SK-N-SH treated with all-trans-retinoic acid at 6 μM for 48 hours (cell line): ENCODE results near the gene SEPTIN1.

ENCODE experiments used
- ATAC-seq: fragments of 200-7000 bp; cut with Tn5 transposase; 3 replicates; pipeline ENCODE4 v1.9.1; 2020; ENCODE audit warnings: mild to moderate bottlenecking, moderate library complexity
- ARNTL ChIP-seq: fragments of 450-650 bp; formaldehyde crosslinking; IDR thresholded peaks from 2 replicates; pipeline ENCODE4 v1.5.0; 2020; ENCODE audit warnings: low read depth, mild to moderate bottlenecking, moderate library complexity, borderline replicate concordance
- CREB5 ChIP-seq: fragments of 250-450 bp; sonication (Bioruptor Pico); IDR thresholded peaks from 2 replicates; pipeline ENCODE4 v1.5.1; 2020; ENCODE audit warnings: low read depth, mild to moderate bottlenecking, moderate library complexity
- CSDC2 ChIP-seq: fragments of 250-450 bp; sonication (Bioruptor Pico); IDR thresholded peaks from 2 replicates; pipeline ENCODE4 v1.5.0; 2020; ENCODE audit warnings: mild to moderate bottlenecking, moderate library complexity
- CSRNP3 ChIP-seq: fragments of 250-450 bp; sonication (Bioruptor Pico); IDR thresholded peaks from 2 replicates; pipeline ENCODE4 v1.5.1; 2021; ENCODE audit warnings: mild to moderate bottlenecking, moderate library complexity
- ESRRG ChIP-seq: fragments of 250-450 bp; sonication (Bioruptor Pico); IDR thresholded peaks from 2 replicates; pipeline ENCODE4 v1.6.1; 2021; ENCODE audit warnings: mild to moderate bottlenecking
- GLIS3 ChIP-seq: fragments of 250-450 bp; sonication (Bioruptor Pico); IDR thresholded peaks from 2 replicates; pipeline ENCODE4 v1.5.0; 2020; ENCODE audit warnings: mild to moderate bottlenecking, moderate library complexity
- ISL1 ChIP-seq: fragments of 250-450 bp; sonication (Bioruptor Pico); IDR thresholded peaks from 2 replicates; pipeline ENCODE4 v2.1.2; 2022; ENCODE audit warnings: mild to moderate bottlenecking, moderate library complexity
- OSR1 ChIP-seq: fragments of 250-450 bp; sonication (Bioruptor Pico); IDR thresholded peaks from 2 replicates; pipeline ENCODE4 v1.8.0; 2022; ENCODE audit warnings: moderate library complexity, mild to moderate bottlenecking, inconsistent platforms
- PPARA ChIP-seq: fragments of 250-450 bp; sonication (Bioruptor Pico); IDR thresholded peaks from 2 replicates; pipeline ENCODE4 v1.5.0; 2020; ENCODE audit warnings: mild to moderate bottlenecking, borderline replicate concordance
- RARB ChIP-seq: fragments of 250-450 bp; sonication (Bioruptor Pico); IDR thresholded peaks from 2 replicates; pipeline ENCODE4 v1.8.0; 2021; ENCODE audit warnings: mild to moderate bottlenecking, moderate library complexity
- SNAI2 ChIP-seq: fragments of 250-450 bp; sonication (Bioruptor Pico); IDR thresholded peaks from 2 replicates; pipeline ENCODE4 v1.5.0; 2020; ENCODE audit warnings: mild to moderate bottlenecking, moderate library complexity
- TOX ChIP-seq: fragments of 250-450 bp; sonication (Bioruptor Pico); IDR thresholded peaks from 2 replicates; pipeline ENCODE4 v1.8.0; 2021; ENCODE audit warnings: mild to moderate bottlenecking, moderate library complexity, borderline replicate concordance
- ZC3H10 ChIP-seq: fragments of 250-450 bp; sonication (Bioruptor Pico); IDR thresholded peaks from 2 replicates; pipeline ENCODE4 v1.5.1; 2021; ENCODE audit warnings: mild to moderate bottlenecking, moderate library complexity
- ZFP3 ChIP-seq: fragments of 250-450 bp; sonication (Bioruptor Pico); IDR thresholded peaks from 2 replicates; pipeline ENCODE4 v1.5.0; 2020; ENCODE audit warnings: mild to moderate bottlenecking, moderate library complexity
- ZFP30 ChIP-seq: fragments of 450-650 bp; formaldehyde crosslinking; IDR thresholded peaks from 2 replicates; pipeline ENCODE4 v1.5.0; 2022; ENCODE audit warnings: mild to moderate bottlenecking, moderate library complexity
- ZNF565 ChIP-seq: fragments of 450-650 bp; formaldehyde crosslinking; conservative IDR thresholded peaks from 2 replicates; pipeline ENCODE4 v1.5.0; 2020; ENCODE audit warnings: low read depth, mild to moderate bottlenecking, moderate library complexity
- ZNF70 ChIP-seq: fragments of 450-650 bp; formaldehyde crosslinking; IDR thresholded peaks from 2 replicates; pipeline ENCODE4 v1.5.0; 2020; ENCODE audit warnings: mild to moderate bottlenecking, moderate library complexity
- ZNF8 ChIP-seq: fragments of 450-650 bp; formaldehyde crosslinking; IDR thresholded peaks from 2 replicates; pipeline ENCODE4 v1.5.0; 2020; ENCODE audit warnings: mild to moderate bottlenecking, moderate library complexity
- TF ChIP-seq, protein P1 (sequence below): fragments of 250-450 bp; sonication (Bioruptor Pico); IDR thresholded peaks from 2 replicates; pipeline ENCODE4 v1.8.0; 2020; ENCODE audit warnings: mild to moderate bottlenecking, moderate library complexity, borderline replicate concordance
- TF ChIP-seq, protein P2 (sequence below): fragments of 250-450 bp; sonication (Bioruptor Pico); IDR thresholded peaks from 2 replicates; pipeline ENCODE4 v1.5.0; 2020; ENCODE audit warnings: mild to moderate bottlenecking, moderate library complexity

SEPTIN1 gene

DNA sequence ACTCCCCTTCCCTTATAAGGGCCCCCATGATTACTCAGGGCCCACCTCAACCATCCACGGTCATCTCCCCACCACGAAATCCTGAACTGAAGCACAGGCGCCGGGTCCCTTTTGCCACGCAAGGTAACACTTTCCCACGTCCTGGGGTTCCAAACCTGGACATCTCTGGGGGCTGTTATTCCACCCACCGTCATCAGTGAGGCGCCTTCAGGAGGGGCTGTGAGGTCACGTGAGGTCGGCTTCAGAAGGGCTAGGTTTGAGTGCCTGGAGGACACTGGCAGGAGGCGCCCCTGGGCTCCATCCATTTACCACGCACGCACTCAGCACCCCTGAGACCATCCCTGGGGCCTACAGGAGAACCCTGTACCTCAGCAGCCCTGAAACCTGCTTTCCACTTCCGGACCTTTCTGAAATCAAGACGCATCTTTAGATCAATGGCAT lies 31.3 kb downstream of the SEPTIN1 start:
- TF ChIP-seq ESRRG (no peak), ISL1 (CRISPR knock-in tag) (no peak), PPARA (no peak), OSR1 (no peak), TOX (CRISPR knock-in tag) (no peak), RARB (no peak), ZFP30 (CRISPR knock-in tag) (no peak), ZC3H10 (no peak)
- TF ChIP-seq, protein P1, sequence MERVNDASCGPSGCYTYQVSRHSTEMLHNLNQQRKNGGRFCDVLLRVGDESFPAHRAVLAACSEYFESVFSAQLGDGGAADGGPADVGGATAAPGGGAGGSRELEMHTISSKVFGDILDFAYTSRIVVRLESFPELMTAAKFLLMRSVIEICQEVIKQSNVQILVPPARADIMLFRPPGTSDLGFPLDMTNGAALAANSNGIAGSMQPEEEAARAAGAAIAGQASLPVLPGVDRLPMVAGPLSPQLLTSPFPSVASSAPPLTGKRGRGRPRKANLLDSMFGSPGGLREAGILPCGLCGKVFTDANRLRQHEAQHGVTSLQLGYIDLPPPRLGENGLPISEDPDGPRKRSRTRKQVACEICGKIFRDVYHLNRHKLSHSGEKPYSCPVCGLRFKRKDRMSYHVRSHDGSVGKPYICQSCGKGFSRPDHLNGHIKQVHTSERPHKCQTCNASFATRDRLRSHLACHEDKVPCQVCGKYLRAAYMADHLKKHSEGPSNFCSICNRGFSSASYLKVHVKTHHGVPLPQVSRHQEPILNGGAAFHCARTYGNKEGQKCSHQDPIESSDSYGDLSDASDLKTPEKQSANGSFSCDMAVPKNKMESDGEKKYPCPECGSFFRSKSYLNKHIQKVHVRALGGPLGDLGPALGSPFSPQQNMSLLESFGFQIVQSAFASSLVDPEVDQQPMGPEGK (CRISPR knock-in tag), result no peak
- TF ChIP-seq, protein P2, sequence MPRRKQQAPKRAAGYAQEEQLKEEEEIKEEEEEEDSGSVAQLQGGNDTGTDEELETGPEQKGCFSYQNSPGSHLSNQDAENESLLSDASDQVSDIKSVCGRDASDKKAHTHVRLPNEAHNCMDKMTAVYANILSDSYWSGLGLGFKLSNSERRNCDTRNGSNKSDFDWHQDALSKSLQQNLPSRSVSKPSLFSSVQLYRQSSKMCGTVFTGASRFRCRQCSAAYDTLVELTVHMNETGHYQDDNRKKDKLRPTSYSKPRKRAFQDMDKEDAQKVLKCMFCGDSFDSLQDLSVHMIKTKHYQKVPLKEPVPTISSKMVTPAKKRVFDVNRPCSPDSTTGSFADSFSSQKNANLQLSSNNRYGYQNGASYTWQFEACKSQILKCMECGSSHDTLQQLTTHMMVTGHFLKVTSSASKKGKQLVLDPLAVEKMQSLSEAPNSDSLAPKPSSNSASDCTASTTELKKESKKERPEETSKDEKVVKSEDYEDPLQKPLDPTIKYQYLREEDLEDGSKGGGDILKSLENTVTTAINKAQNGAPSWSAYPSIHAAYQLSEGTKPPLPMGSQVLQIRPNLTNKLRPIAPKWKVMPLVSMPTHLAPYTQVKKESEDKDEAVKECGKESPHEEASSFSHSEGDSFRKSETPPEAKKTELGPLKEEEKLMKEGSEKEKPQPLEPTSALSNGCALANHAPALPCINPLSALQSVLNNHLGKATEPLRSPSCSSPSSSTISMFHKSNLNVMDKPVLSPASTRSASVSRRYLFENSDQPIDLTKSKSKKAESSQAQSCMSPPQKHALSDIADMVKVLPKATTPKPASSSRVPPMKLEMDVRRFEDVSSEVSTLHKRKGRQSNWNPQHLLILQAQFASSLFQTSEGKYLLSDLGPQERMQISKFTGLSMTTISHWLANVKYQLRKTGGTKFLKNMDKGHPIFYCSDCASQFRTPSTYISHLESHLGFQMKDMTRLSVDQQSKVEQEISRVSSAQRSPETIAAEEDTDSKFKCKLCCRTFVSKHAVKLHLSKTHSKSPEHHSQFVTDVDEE (CRISPR knock-in tag), result no peak
- no peak for ATAC-seq

DNA sequence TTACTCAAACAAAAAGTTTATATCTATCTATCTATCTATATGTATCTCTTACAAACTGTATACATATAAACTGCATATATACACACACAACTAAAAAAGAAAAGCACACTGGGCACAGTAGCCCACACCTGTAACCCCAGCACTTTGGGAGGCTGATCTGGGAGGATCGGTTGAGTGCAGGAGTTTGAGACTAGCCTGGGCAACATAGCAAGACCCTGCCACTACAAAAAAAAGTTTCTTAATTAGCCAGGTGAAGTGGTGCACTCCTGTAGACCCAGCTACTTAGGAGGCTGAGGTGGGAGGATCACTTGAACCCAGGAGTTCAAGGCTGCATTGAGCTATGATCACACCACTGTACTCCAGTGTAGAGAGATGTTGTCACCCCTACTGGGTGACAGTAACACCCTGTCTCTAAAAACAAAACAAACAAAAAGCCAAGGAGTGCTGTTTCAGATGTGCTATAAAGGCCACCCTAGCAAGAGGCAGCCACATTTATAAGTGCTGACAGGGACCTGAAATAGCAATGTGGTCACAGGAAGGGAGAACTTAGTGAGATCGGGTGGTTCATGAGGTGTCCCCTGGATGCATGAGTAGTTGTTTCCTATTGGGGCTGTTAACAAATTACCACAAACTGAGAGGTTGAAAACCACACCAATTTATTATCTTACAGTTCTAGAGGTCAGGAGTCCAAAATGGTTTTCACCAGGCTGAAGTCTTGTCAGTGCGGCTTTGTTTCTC lies 32.1 kb downstream of the SEPTIN1 start:
- TF ChIP-seq, protein P2 (CRISPR knock-in tag), result no peak
- TF ChIP-seq CSRNP3 (CRISPR knock-in tag) (no peak), ZNF70 (no peak), ZFP3 (CRISPR knock-in tag) (no peak), ZNF565 (CRISPR knock-in tag) (no peak), SNAI2 (CRISPR knock-in tag) (no peak), ZNF8 (CRISPR knock-in tag) (no peak), ESRRG (no peak), CSDC2 (CRISPR knock-in tag) (no peak), ISL1 (CRISPR knock-in tag) (no peak)
- TF ChIP-seq, protein P1 (CRISPR knock-in tag), result no peak
- ATAC-seq, result no peak

GRCh38 chr16:30349675-30350074 lies 32.7 kb downstream of the SEPTIN1 start:
- no peak for ATAC-seq
- no peak for TF ChIP-seq TOX (CRISPR knock-in tag)
- TF ChIP-seq ZFP30 (CRISPR knock-in tag), result no peak
- TF ChIP-seq OSR1, result no peak
- TF ChIP-seq ZNF70, result no peak
- TF ChIP-seq, protein P2 (CRISPR knock-in tag), result no peak
- no peak for TF ChIP-seq GLIS3
- no peak for TF ChIP-seq ESRRG
- TF ChIP-seq ZFP3 (CRISPR knock-in tag), result no peak
- TF ChIP-seq ISL1 (CRISPR knock-in tag), result no peak
- TF ChIP-seq ARNTL (CRISPR knock-in tag), result no peak
- no peak for TF ChIP-seq SNAI2 (CRISPR knock-in tag)
- TF ChIP-seq CREB5, result no peak
